Measurements from ENCODE around the gene TRAPPC3. TPM values are rescaled to one million over a fixed set of nuclear protein-coding genes. Genes with fewer than 3 reads are reported as not detected.

Gene TRAPPC3
- total and polyA plus RNA-seq, 9 of the 15 experiments (the other 6 are each of a cell fraction or from before 2014, with no cell fraction given), result 20.6 to 141 (median 112) TPM

DNA sequence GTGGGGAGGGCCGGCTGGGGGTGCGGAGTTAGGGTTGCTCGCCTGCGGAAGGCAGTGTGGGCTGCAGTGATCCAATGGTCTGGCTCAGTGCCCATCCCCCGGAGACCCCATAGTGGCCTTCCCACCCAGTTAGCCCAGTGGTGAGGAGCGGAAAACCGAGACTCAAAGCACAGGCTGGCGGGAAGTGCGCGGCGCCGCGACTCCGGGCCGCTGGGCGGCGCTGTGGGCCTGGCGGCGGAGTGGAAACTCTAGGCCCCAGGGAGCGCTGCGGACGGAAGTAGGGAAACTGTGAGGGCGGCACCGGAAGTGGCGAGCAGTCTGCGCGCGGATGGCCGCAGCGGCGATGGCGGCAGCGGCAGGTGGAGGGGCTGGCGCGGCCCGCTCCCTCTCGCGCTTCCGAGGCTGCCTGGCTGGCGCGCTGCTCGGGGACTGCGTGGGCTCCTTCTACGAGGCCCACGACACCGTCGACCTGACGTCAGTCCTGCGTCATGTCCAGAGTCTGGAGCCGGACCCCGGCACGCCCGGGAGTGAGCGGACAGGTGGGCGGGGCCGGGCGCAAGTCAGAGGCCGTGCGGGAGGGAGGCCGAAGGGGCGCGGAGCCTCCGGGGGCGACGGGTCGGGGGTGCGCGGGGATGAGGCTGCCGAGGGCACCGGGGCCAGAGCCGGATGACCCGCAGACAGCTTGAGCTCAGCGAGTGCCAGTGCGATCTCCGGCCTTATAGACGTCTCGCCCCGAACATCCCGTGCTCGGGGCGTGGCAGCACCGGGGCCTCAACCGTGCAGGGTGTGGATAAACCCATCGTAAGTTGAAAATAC, 60.5 kb downstream of the TRAPPC3 start, which contains the start of gene ADPRS (continued):
- TF ChIP-seq, protein P1, sequence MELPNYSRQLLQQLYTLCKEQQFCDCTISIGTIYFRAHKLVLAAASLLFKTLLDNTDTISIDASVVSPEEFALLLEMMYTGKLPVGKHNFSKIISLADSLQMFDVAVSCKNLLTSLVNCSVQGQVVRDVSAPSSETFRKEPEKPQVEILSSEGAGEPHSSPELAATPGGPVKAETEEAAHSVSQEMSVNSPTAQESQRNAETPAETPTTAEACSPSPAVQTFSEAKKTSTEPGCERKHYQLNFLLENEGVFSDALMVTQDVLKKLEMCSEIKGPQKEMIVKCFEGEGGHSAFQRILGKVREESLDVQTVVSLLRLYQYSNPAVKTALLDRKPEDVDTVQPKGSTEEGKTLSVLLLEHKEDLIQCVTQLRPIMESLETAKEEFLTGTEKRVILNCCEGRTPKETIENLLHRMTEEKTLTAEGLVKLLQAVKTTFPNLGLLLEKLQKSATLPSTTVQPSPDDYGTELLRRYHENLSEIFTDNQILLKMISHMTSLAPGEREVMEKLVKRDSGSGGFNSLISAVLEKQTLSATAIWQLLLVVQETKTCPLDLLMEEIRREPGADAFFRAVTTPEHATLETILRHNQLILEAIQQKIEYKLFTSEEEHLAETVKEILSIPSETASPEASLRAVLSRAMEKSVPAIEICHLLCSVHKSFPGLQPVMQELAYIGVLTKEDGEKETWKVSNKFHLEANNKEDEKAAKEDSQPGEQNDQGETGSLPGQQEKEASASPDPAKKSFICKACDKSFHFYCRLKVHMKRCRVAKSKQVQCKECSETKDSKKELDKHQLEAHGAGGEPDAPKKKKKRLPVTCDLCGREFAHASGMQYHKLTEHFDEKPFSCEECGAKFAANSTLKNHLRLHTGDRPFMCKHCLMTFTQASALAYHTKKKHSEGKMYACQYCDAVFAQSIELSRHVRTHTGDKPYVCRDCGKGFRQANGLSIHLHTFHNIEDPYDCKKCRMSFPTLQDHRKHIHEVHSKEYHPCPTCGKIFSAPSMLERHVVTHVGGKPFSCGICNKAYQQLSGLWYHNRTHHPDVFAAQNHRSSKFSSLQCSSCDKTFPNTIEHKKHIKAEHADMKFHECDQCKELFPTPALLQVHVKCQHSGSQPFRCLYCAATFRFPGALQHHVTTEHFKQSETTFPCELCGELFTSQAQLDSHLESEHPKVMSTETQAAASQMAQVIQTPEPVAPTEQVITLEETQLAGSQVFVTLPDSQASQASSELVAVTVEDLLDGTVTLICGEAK (IDR thresholded peaks at IDR 0.05), result peak; percentile 99
- TF ChIP-seq, protein P1 (CRISPR knock-in tag; IDR thresholded peaks at IDR 0.05), result no peak
- TF ChIP-seq POU5F1 (IDR thresholded peaks at IDR 0.05; ENCODE audit: borderline replicate concordance, low read depth, low read length, partially characterized antibody) (peak; percentile 52), SIN3A (IDR thresholded peaks at IDR 0.05; ENCODE audit: borderline replicate concordance in 2 of 2, control insufficient read depth in 1 of 2, low read depth in 2 of 2, low read length in 2 of 2) (peak; percentile 97; a peak in 3 of 4 replicates), JUNB (CRISPR knock-in tag; conservative IDR thresholded peaks at IDR 0.05) (no peak), ZNF696 (CRISPR knock-in tag; conservative IDR thresholded peaks at IDR 0.05) (no peak), ZNF274 (IDR thresholded peaks at IDR 0.05; ENCODE audit: borderline replicate concordance, low read depth, low read length) (no peak; the same call in 1 of the 2 replicates), ZNF57 (CRISPR knock-in tag; IDR thresholded peaks at IDR 0.05) (no peak), MAFG (tag; conservative IDR thresholded peaks at IDR 0.05) (no peak), ATF2 (CRISPR knock-in tag; IDR thresholded peaks at IDR 0.05) (peak; percentile 45; the same call in 1 of the 2 replicates), NFE2 (IDR thresholded peaks at IDR 0.05; ENCODE audit: low read depth) (0 out of 2 replicates have a peak, but pooled peaks have one; percentile 17), WHSC1 (IDR thresholded peaks at IDR 0.05; ENCODE audit: low read length) (no peak), ESRRA (IDR thresholded peaks at IDR 0.05; ENCODE audit: borderline replicate concordance, low read depth) (peak; percentile 88), SNIP1 (IDR thresholded peaks at IDR 0.05; ENCODE audit: low read depth) (peak; percentile 96), ZNF224 (CRISPR knock-in tag; IDR thresholded peaks at IDR 0.05) (no peak), CSDE1 (IDR thresholded peaks at IDR 0.05) (peak in 1 of 2 experiments; percentile 65; a peak in 1 of 4 replicates), SMC3 (conservative IDR thresholded peaks at IDR 0.05; ENCODE audit: insufficient read depth, low read depth, low read length) (peak; percentile 74), NCOR1 (IDR thresholded peaks at IDR 0.05) (peak; percentile 52; the same call in 1 of the 2 replicates)

Measured in K562 (cell line).